Measurements from ENCODE around the gene PLP1. TPM values are rescaled to one million over a fixed set of nuclear protein-coding genes. Genes with fewer than 3 reads are reported as not detected.
A peak's percentile ranks its signal among the peaks of the same experiment; 100 is the strongest.
"Not testable (repeated sequence)": the region's sequence is repeated elsewhere in the genome, so short reads cannot be mapped to it uniquely, and the experiment has no call there.

The PLP1 gene
- total RNA-seq, 6 experiments from 2014 or later, result 0.24 to 0.75 (median 0.61) TPM; not detected in 2

GRCh38 chrX:103806862-103807474 is 30.3 kb downstream of the PLP1 start:
- no peak for TF ChIP-seq CTCF (IDR thresholded peaks at IDR 0.05)
- no peak for TF ChIP-seq POLR2A (IDR thresholded peaks at IDR 0.05)
- H3K36me3 ChIP-seq, result no peaks in the 10 kb centered on the region
- H3K4me1 ChIP-seq, result no peaks in the 10 kb centered on the region
- H3K27me3 ChIP-seq, result peaks cover 0 to 23% of the 10 kb centered on the region in 2 donors
- intact Hi-C loops (cut with DNase I), result loop anchor here in 1 of 2 donors (10.0 kb wide), 1 partner anchor 112 kb away; no protein-coding TSS in a partner anchor
- DNase-seq (no peak), ATAC-seq (no peak)
- no peak overlapping the region for H3K27ac ChIP-seq
- H3K9me3 ChIP-seq, result no peaks in the 10 kb centered on the region
- no peak overlapping the region for H3K4me3 ChIP-seq
- 37% methylated on average over 4 of the region's 4 CpGs for WGBS (ENCODE audit: insufficient coverage, low coverage, low lambda C conversion rate, missing lambda C conversion rate)

GRCh38 chrX:103811858-103812257 is 35.2 kb downstream of the PLP1 start:
- TF ChIP-seq POLR2A (IDR thresholded peaks at IDR 0.05) (no peak), CTCF (IDR thresholded peaks at IDR 0.05) (no peak)
- WGBS (ENCODE audit: insufficient coverage, low coverage, low lambda C conversion rate, missing lambda C conversion rate), result 63% methylated on average over 3 of the region's 3 CpGs
- ATAC-seq, result no peak
- Histone ChIP-seq H3K27ac (no peak overlapping the region), H3K4me3 (no peak overlapping the region), H3K36me3 (no peaks in the 10 kb centered on the region), H3K9me3 (no peaks in the 10 kb centered on the region), H3K4me1 (no peaks in the 10 kb centered on the region), H3K27me3 (peaks cover 0 to 23% of the 10 kb centered on the region in 2 donors)
- intact Hi-C loops (cut with DNase I), result loop anchor here in 1 of 2 donors (10.0 kb wide), 1 partner anchor 277 kb away; no protein-coding TSS in a partner anchor
- no peak for DNase-seq

- not testable (repeated sequence) for ATAC-seq, H3K9me3 ChIP-seq, H3K36me3 ChIP-seq, H3K27me3 ChIP-seq, H3K4me3 ChIP-seq, DNase-seq, H3K27ac ChIP-seq, H3K4me1 ChIP-seq
- intact Hi-C loops (cut with DNase I), result loop anchor here in 1 of 2 donors (10.0 kb wide), 1 partner anchor 282 kb away; no protein-coding TSS in a partner anchor
- WGBS (ENCODE audit: insufficient coverage, low coverage, low lambda C conversion rate, missing lambda C conversion rate), result 15% methylated on average over 5 of the region's 5 CpGs
Observed at GRCh38 chrX:103817101-103817500, 40.5 kb downstream of the PLP1 start.

GRCh38 chrX:103817502-103817901 is 40.9 kb downstream of the PLP1 start:
- intact Hi-C loops (cut with DNase I), result loop anchor here in 1 of 2 donors (10.0 kb wide), 1 partner anchor 283 kb away; no protein-coding TSS in a partner anchor
- Histone ChIP-seq H3K9me3 (no peaks in the 10 kb centered on the region), H3K4me1 (no peaks in the 10 kb centered on the region), H3K27me3 (no peaks in the 10 kb centered on the region), H3K4me3 (no peak overlapping the region), H3K36me3 (no peaks in the 10 kb centered on the region), H3K27ac (no peak overlapping the region)
- peak; percentile 52 to 76 (median 65) for ATAC-seq
- no peak for TF ChIP-seq POLR2A (IDR thresholded peaks at IDR 0.05)
- peak; percentile 53 to 89 (median 82) for TF ChIP-seq CTCF (IDR thresholded peaks at IDR 0.05)
- DNase-seq, result no peak
- WGBS (ENCODE audit: insufficient coverage, low coverage, low lambda C conversion rate, missing lambda C conversion rate), result 11% methylated on average over 5 of the region's 5 CpGs

GRCh38 chrX:103818842-103819619 is 42.4 kb downstream of the PLP1 start:
- intact Hi-C loops (cut with DNase I), result loop anchor here in 1 of 2 donors (10.0 kb wide), 1 partner anchor 284 kb away; no protein-coding TSS in a partner anchor
- no peak for ATAC-seq
- Histone ChIP-seq H3K27me3 (no peaks in the 10 kb centered on the region), H3K4me3 (no peak overlapping the region), H3K36me3 (no peaks in the 10 kb centered on the region), H3K9me3 (no peaks in the 10 kb centered on the region), H3K27ac (no peak overlapping the region), H3K4me1 (no peaks in the 10 kb centered on the region)
- DNase-seq, result no peak
- no peak for TF ChIP-seq CTCF (IDR thresholded peaks at IDR 0.05)
- TF ChIP-seq POLR2A (IDR thresholded peaks at IDR 0.05), result no peak
- WGBS (ENCODE audit: insufficient coverage, low coverage, low lambda C conversion rate, missing lambda C conversion rate), result 31% methylated on average over 7 of the region's 7 CpGs

- intact Hi-C loops (cut with DNase I); H3K4me3 ChIP-seq: not testable (repeated sequence)
- 50% methylated on average over 1 of the region's 6 CpGs for WGBS (ENCODE audit: insufficient coverage, low coverage, low lambda C conversion rate, missing lambda C conversion rate)
Observed at GRCh38 chrX:103820802-103821201, 44.2 kb downstream of the PLP1 start.

More at GRCh38 chrX:103820802-103821201, 44.2 kb downstream of the PLP1 start:
- DNase-seq, H3K36me3 ChIP-seq, ATAC-seq, H3K27me3 ChIP-seq, H3K27ac ChIP-seq, H3K4me1 ChIP-seq, H3K9me3 ChIP-seq: not testable (repeated sequence)
